HepG2 (cell line): ENCODE results near the gene NDUFB8. TPM values are rescaled to one million over a fixed set of nuclear protein-coding genes. Genes with fewer than 3 reads are reported as not detected.

ENCODE experiments used
- ATAC-seq: fragments of 200-7000 bp; cut with Tn5 transposase; 3 replicates; pipeline ENCODE4 v1.9.1; 2020; ENCODE audit warnings: mild to moderate bottlenecking, moderate library complexity
- BruUV-seq: library from RNA; stranded (reverse); fragments of 400-500 nt; replicated peaks from 2 replicates; lab custom pipeline; 2021; lab: Mats Ljungman, UMichigan
- CTCF ChIA-PET: fragments of 300-600 bp; formaldehyde crosslinking; extraction: SDS; loops from one replicate; lab custom pipeline; 2021; ENCODE audit warnings: low total read pairs, inconsistent platforms, low intra/inter-chr PET ratio; lab: Yijun Ruan, JAX
- POLR2A ChIA-PET: fragments of 350-600 bp; sonication (Branson Sonifier 250); formaldehyde crosslinking; loops from one replicate; lab custom pipeline; 2020; ENCODE audit warnings: antibody characterized with exemption, inconsistent platforms; lab: Yijun Ruan, JAX
- DNase-seq: peaks from one replicate; pipeline ENCODE4 v3.0.0-alpha.2; 2015; ENCODE audit warnings: low spot score
- FAIRE-seq: peaks from 3 replicates; lab custom pipeline; 2011; peaks lifted over from hg19 to GRCh38; lab: Jason Lieb, UNC
- H2AFZ ChIP-seq: one replicate; pipeline ENCODE4 v1.6.1; 2011; ENCODE audit warnings: low read length, inconsistent platforms
- H3K27ac ChIP-seq: fragments of 300-600 bp; 3 replicates; pipeline ENCODE4 v1.8.0; 2011; ENCODE audit warnings: mixed run types, mild to moderate bottlenecking, mixed read lengths, low read length, inconsistent platforms; ENCODE audit not compliant: insufficient read depth; ENCODE audit errors: extremely low read length
- H3K27me3 ChIP-seq, 2 experiments: fragments of 200-600 bp in 1 of 2; 2 replicates in 1 of 2; 3 replicates in 1 of 2; pipeline versions ENCODE4 v1.6.0 to v1.8.0; 2011; ENCODE audit warnings: low read length in 2 of 2, mild to moderate bottlenecking in 2 of 2, moderate library complexity in 2 of 2, inconsistent platforms in 1 of 2; ENCODE audit not compliant: insufficient read depth in 2 of 2, control insufficient read depth in 1 of 2
- H3K36me3 ChIP-seq, 2 experiments: fragments of 200-600 bp in 1 of 2; replicated peaks in 1 of 2; 2 replicates in 1 of 2; 3 replicates in 1 of 2; pipeline versions ENCODE4 v1.5.1 to v1.8.0; 2011; ENCODE audit warnings: low read length in 2 of 2, inconsistent platforms in 1 of 2; ENCODE audit not compliant: insufficient read depth in 2 of 2, control insufficient read depth in 1 of 2
- H3K4me1 ChIP-seq: 2 replicates; pipeline ENCODE4 v1.5.1; 2012; ENCODE audit warnings: low read length, inconsistent platforms; ENCODE audit not compliant: insufficient read depth
- H3K4me2 ChIP-seq: 2 replicates; pipeline ENCODE4 v1.6.0; 2011; ENCODE audit warnings: low read depth, low read length, inconsistent platforms
- H3K4me3 ChIP-seq, 3 experiments: fragments of 200-600 bp in 1 of 3; sonication (generic), shearing (Covaris generic) in 1 of 3; replicated peaks in 1 of 3; 2 replicates each; pipeline ENCODE4 v1.5.1; 2011 to 2016; ENCODE audit warnings: low read length in 3 of 3, inconsistent platforms in 2 of 3, low read depth in 2 of 3, mild to moderate bottlenecking in 2 of 3, control low read depth in 1 of 3, mixed read lengths in 1 of 3; ENCODE audit not compliant: insufficient read depth in 1 of 3
- H3K79me2 ChIP-seq: one replicate; pipeline ENCODE4 v1.6.1; 2011; ENCODE audit warnings: low read length, inconsistent platforms; ENCODE audit not compliant: insufficient read depth
- H3K9ac ChIP-seq: 2 replicates; pipeline ENCODE4 v1.6.0; 2011; ENCODE audit warnings: mild to moderate bottlenecking, low read depth, low read length, inconsistent platforms; ENCODE audit not compliant: insufficient read depth
- H3K9me3 ChIP-seq: 2 replicates; pipeline ENCODE4 v1.5.1; 2012; ENCODE audit warnings: mild to moderate bottlenecking, low read length
- H4K20me1 ChIP-seq: 2 replicates; pipeline ENCODE4 v1.6.0; 2011; ENCODE audit warnings: inconsistent platforms, mild to moderate bottlenecking, low read length, moderate library complexity; ENCODE audit not compliant: insufficient read depth
- ARNTL ChIP-seq: sonication (generic); formaldehyde crosslinking; IDR thresholded peaks from 2 replicates; pipeline ENCODE4 v1.4.0; 2020; ENCODE audit warnings: mild to moderate bottlenecking, missing genetic modification reagents
- ELF1 ChIP-seq: sonication (generic); formaldehyde crosslinking; IDR thresholded peaks from 2 replicates; pipeline ENCODE4 v1.4.0; 2020; ENCODE audit warnings: missing genetic modification reagents
- FIP1L1 ChIP-seq: fragments of 200-400 bp; formaldehyde crosslinking; IDR thresholded peaks from 2 replicates; pipeline ENCODE4 v1.6.1; 2018; ENCODE audit warnings: low read depth, mild to moderate bottlenecking, low read length, moderate library complexity, borderline replicate concordance; ENCODE audit not compliant: insufficient read depth
- GLI4 ChIP-seq: sonication (generic); formaldehyde crosslinking; IDR thresholded peaks from 2 replicates; pipeline ENCODE4 v1.5.1; 2020; ENCODE audit warnings: missing genetic modification reagents, mild to moderate bottlenecking, moderate library complexity, borderline replicate concordance
- HIVEP1 ChIP-seq: sonication (generic); formaldehyde crosslinking; IDR thresholded peaks from 2 replicates; pipeline ENCODE4 v1.4.0; 2020; ENCODE audit warnings: mild to moderate bottlenecking, missing genetic modification reagents
- IRX3 ChIP-seq: sonication (generic); formaldehyde crosslinking; IDR thresholded peaks from 2 replicates; pipeline ENCODE4 v1.8.1; 2023; ENCODE audit warnings: mild to moderate bottlenecking, low read depth, missing genetic modification reagents, borderline replicate concordance
- NR2F1 ChIP-seq, 2 experiments: fragments of 450-650 bp in 1 of 2; formaldehyde crosslinking in 1 of 2; IDR thresholded peaks; 2 replicates each; pipeline versions ENCODE4 v1.5.0 to v1.6.1; 2016 to 2020; ENCODE audit warnings: mild to moderate bottlenecking in 1 of 2, missing compliant biosample characterization in 1 of 2, missing genetic modification reagents in 1 of 2, moderate library complexity in 1 of 2
- RCOR2 ChIP-seq: IDR thresholded peaks from 2 replicates; pipeline ENCODE4 v1.6.1; 2016; ENCODE audit warnings: missing biosample characterization, missing genetic modification reagents
- XRCC5 ChIP-seq: fragments of 200-400 bp; formaldehyde crosslinking; optimal IDR thresholded peaks from 2 replicates; pipeline ENCODE3; 2017; ENCODE audit warnings: mild to moderate bottlenecking, low read length
- ZNF234 ChIP-seq: sonication (generic); formaldehyde crosslinking; conservative IDR thresholded peaks from 2 replicates; pipeline ENCODE4 v1.5.1; 2020; ENCODE audit warnings: mild to moderate bottlenecking, missing genetic modification reagents
- ZNF652 ChIP-seq: IDR thresholded peaks from 2 replicates; pipeline ENCODE4 v1.6.1; 2016; ENCODE audit warnings: low read depth, borderline replicate concordance
- ZNF670 ChIP-seq: sonication (generic); formaldehyde crosslinking; IDR thresholded peaks from 2 replicates; pipeline ENCODE4 v1.8.0; 2022; ENCODE audit warnings: mild to moderate bottlenecking, missing genetic modification reagents, borderline replicate concordance
- ZNF749 ChIP-seq: sonication (generic); formaldehyde crosslinking; IDR thresholded peaks from 2 replicates; pipeline ENCODE4 v1.8.0; 2022; ENCODE audit warnings: mild to moderate bottlenecking, missing genetic modification reagents, moderate library complexity, borderline replicate concordance
- WGBS: methylation state at CpG from one replicate; pipeline ENCODE4 v1.1.6; 2017; ENCODE audit warnings: low lambda C conversion rate; 5-methylcytosine and 5-hydroxymethylcytosine counted together
- in situ Hi-C: cut with HindIII; loops from 2 replicates; pipeline ENCODE4 v1.10.0; 2017; ENCODE audit warnings: low pct_unique_long_range_greater_than_20kb; ENCODE audit not compliant: extremely low pct_ligation_motif_present
- intact Hi-C: fragments of 100-400 bp; cut with micrococcal nuclease; formaldehyde crosslinking; loops from one replicate; pipeline ENCODE4 v1.10.0; 2022; ENCODE audit not compliant: unreplicated experiment
- polyA plus RNA-seq, 8 experiments: library from polyadenylated mRNA; depleted of rRNA in 3 of 8; stranded (reverse) in 7 of 8; unstranded in 1 of 8; fragments of >200 nt; fragmentation: Illumina TruSeq in 4 of 8; extraction: Trizol in 4 of 8; gene quantifications; 2 replicates each; pipeline versions ENCODE4 v1.2.1 to v1.2.3, GENCODE V29; 2011 to 2016; ENCODE audit warnings: low read depth in 4 of 8, missing spikeins in 1 of 8, mixed read lengths in 1 of 8; ENCODE audit not compliant: insufficient read depth in 1 of 8
- total RNA-seq, 5 experiments: library from RNA; depleted of rRNA; stranded (reverse); fragments of >200 nt; fragmentation: Illumina TruSeq; extraction: Trizol; gene quantifications; 2 replicates each; pipeline ENCODE4 v1.2.3, GENCODE V29; 2016; ENCODE audit warnings: low read depth in 1 of 5
- TF ChIP-seq, protein P1 (sequence below), 2 experiments: sonication (generic) in 1 of 2; formaldehyde crosslinking in 1 of 2; IDR thresholded peaks; 2 replicates each; pipeline versions ENCODE4 v1.5.1 to v1.6.1; 2011 to 2020; ENCODE audit warnings: borderline replicate concordance in 1 of 2, low read depth in 1 of 2, low read length in 1 of 2, mild to moderate bottlenecking in 1 of 2, missing genetic modification reagents in 1 of 2, moderate library complexity in 1 of 2
- TF ChIP-seq, protein P2 (sequence below): sonication (generic); formaldehyde crosslinking; IDR thresholded peaks from 2 replicates; pipeline ENCODE4 v1.9.0; 2021; ENCODE audit warnings: missing genetic modification reagents, borderline replicate concordance
- TF ChIP-seq, protein P3 (sequence below): sonication (generic); formaldehyde crosslinking; IDR thresholded peaks from 2 replicates; pipeline ENCODE4 v1.5.1; 2020; ENCODE audit warnings: mild to moderate bottlenecking, moderate library complexity, missing genetic modification reagents

The NDUFB8 gene
- total and polyA plus RNA-seq, 2 of the 13 experiments (the other 11 are each of a cell fraction or from before 2014, with no cell fraction given) = 210 to 216 TPM

DNA sequence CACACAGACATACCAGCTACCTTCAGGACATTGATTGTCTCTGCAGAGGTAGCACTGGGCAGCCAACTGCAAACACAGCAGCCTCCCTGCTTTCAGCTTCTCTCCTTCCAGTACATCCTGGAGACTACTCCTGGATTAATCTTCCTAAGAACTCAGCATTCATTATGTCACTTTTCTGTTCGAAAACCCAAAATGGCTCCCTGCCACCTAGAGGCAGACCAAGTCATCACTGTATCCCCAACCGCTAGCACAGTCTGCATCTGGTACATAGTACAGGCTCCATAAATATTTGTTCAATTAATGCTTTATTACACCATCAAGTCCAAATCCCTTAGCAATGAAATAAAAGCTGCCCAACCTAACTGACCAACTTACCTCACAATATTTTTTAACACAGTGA, 5.0 kb downstream of the NDUFB8 start (continued):
- TF ChIP-seq, protein P1, sequence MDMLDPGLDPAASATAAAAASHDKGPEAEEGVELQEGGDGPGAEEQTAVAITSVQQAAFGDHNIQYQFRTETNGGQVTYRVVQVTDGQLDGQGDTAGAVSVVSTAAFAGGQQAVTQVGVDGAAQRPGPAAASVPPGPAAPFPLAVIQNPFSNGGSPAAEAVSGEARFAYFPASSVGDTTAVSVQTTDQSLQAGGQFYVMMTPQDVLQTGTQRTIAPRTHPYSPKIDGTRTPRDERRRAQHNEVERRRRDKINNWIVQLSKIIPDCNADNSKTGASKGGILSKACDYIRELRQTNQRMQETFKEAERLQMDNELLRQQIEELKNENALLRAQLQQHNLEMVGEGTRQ (IDR thresholded peaks at IDR 0.05; ENCODE audit: low read depth, low read length) = no peak
- TF ChIP-seq, protein P1 (CRISPR knock-in tag; IDR thresholded peaks at IDR 0.05; ENCODE audit: borderline replicate concordance) = no peak

DNA sequence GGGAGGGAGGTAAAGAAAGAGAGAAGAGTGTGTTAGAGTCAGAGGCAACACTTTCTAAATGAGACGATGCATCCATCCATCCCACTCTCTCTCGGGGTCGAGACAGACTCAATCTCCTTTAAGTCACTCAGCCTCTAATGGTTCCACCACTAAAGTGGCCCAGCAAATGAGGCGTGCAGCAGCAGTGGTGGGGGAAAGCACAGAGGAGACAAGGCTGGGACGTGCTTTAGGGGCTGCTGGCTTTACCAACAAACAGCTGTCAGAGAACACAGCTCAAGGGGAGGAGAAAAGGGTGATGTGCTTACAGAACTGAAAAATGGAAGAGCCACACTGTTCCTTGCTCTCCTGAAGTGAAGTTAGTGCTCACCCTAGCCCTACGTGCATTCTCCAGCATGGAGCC, 5.5 kb downstream of the NDUFB8 start:
- no peak overlapping the region for H3K9ac ChIP-seq
- ChIA-PET CTCF (no interaction called here), POLR2A (no interaction called here)
- WGBS = 97% methylated on average over 6 of the region's 6 CpGs
- no peak overlapping the region for H2AFZ ChIP-seq
- no peaks in the 10 kb centered on the region; a peak in 1 of 5 replicates for H3K27me3 ChIP-seq
- H3K4me1 ChIP-seq = peaks cover 22% of the 10 kb centered on the region
- peaks cover 9% of the 10 kb centered on the region for H3K79me2 ChIP-seq
- BruUV-seq = no TSS peak
- H4K20me1 ChIP-seq = no peaks in the 10 kb centered on the region
- H3K9me3 ChIP-seq = no peaks in the 10 kb centered on the region
- no peak overlapping the region for H3K4me2 ChIP-seq
- DNase-seq (no peak), FAIRE-seq (no peak), ATAC-seq (no peak)
- intact Hi-C loops = no loop called here
- peaks cover 4 to 28% of the 10 kb centered on the region in 2 experiments for H3K36me3 ChIP-seq
- in situ Hi-C loops = no loop called here
- no peak overlapping the region for H3K4me3 ChIP-seq
- H3K27ac ChIP-seq = no peak overlapping the region
- TF ChIP-seq, protein P2, sequence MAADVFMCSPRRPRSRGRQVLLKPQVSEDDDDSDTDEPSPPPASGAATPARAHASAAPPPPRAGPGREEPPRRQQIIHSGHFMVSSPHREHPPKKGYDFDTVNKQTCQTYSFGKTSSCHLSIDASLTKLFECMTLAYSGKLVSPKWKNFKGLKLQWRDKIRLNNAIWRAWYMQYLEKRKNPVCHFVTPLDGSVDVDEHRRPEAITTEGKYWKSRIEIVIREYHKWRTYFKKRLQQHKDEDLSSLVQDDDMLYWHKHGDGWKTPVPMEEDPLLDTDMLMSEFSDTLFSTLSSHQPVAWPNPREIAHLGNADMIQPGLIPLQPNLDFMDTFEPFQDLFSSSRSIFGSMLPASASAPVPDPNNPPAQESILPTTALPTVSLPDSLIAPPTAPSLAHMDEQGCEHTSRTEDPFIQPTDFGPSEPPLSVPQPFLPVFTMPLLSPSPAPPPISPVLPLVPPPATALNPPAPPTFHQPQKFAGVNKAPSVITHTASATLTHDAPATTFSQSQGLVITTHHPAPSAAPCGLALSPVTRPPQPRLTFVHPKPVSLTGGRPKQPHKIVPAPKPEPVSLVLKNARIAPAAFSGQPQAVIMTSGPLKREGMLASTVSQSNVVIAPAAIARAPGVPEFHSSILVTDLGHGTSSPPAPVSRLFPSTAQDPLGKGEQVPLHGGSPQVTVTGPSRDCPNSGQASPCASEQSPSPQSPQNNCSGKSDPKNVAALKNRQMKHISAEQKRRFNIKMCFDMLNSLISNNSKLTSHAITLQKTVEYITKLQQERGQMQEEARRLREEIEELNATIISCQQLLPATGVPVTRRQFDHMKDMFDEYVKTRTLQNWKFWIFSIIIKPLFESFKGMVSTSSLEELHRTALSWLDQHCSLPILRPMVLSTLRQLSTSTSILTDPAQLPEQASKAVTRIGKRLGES = no peak
- TF ChIP-seq ZNF749 (CRISPR knock-in tag) (no peak), GLI4 (no peak), XRCC5 (no peak), NR2F1 (CRISPR knock-in tag; IDR thresholded peaks at IDR 0.05) (no peak), FIP1L1 (no peak), ELF1 (no peak), HIVEP1 (CRISPR knock-in tag) (no peak), RCOR2 (CRISPR knock-in tag) (no peak), ARNTL (CRISPR knock-in tag) (no peak), ZNF670 (no peak), IRX3 (no peak), ZNF652 (CRISPR knock-in tag) (no peak), ZNF234 (CRISPR knock-in tag) (no peak)
- TF ChIP-seq, protein P3, sequence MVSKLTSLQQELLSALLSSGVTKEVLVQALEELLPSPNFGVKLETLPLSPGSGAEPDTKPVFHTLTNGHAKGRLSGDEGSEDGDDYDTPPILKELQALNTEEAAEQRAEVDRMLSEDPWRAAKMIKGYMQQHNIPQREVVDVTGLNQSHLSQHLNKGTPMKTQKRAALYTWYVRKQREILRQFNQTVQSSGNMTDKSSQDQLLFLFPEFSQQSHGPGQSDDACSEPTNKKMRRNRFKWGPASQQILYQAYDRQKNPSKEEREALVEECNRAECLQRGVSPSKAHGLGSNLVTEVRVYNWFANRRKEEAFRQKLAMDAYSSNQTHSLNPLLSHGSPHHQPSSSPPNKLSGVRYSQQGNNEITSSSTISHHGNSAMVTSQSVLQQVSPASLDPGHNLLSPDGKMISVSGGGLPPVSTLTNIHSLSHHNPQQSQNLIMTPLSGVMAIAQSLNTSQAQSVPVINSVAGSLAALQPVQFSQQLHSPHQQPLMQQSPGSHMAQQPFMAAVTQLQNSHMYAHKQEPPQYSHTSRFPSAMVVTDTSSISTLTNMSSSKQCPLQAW (CRISPR knock-in tag) = no peak
